Liver (tissue), 3 donors: ENCODE data around the gene MYH11.

Experiments used
- CTCF ChIP-seq: fragments of 150-350 bp; IDR thresholded peaks from 2 replicates; pipeline ENCODE4 v1.5.1; 2017; ENCODE audit warnings: improper control_type of control experiment, low read depth, low read length; ENCODE audit not compliant: missing input control
- FOXA1 ChIP-seq: IDR thresholded peaks from 2 replicates; pipeline ENCODE4 v1.6.1; 2016; ENCODE audit warnings: antibody characterized with exemption
- GABPA ChIP-seq, 2 donors: IDR thresholded peaks in 1 of 2; conservative IDR thresholded peaks in 1 of 2; 2 replicates each; pipeline ENCODE4 v1.6.1; 2016; ENCODE audit warnings: antibody characterized with exemption in 2 of 2, mild to moderate bottlenecking in 1 of 2, moderate library complexity in 1 of 2
- JUND ChIP-seq, 2 donors: IDR thresholded peaks; 2 replicates each; pipeline ENCODE4 v1.6.1; 2016; ENCODE audit warnings: antibody characterized with exemption in 2 of 2
- MAX ChIP-seq: IDR thresholded peaks from 2 replicates; pipeline ENCODE4 v1.6.1; 2016; ENCODE audit warnings: antibody characterized with exemption
- NR2F2 ChIP-seq: IDR thresholded peaks from 2 replicates; pipeline ENCODE4 v1.6.1; 2016; ENCODE audit warnings: antibody characterized with exemption
- RAD21 ChIP-seq, 2 donors: IDR thresholded peaks; 2 replicates each; pipeline ENCODE4 v1.6.1; 2016; ENCODE audit warnings: antibody characterized with exemption in 2 of 2, mild to moderate bottlenecking in 2 of 2
- REST ChIP-seq: IDR thresholded peaks from 2 replicates; pipeline ENCODE4 v1.6.1; 2016; ENCODE audit warnings: antibody characterized with exemption, mild to moderate bottlenecking
- RXRA ChIP-seq, 2 donors: IDR thresholded peaks; 2 replicates each; pipeline ENCODE4 v1.6.1; 2017 to 2018; ENCODE audit warnings: antibody characterized with exemption in 2 of 2, mild to moderate bottlenecking in 1 of 2
- SP1 ChIP-seq: IDR thresholded peaks from 2 replicates; pipeline ENCODE4 v1.6.1; 2018; ENCODE audit warnings: antibody characterized with exemption, mild to moderate bottlenecking
- TAF1 ChIP-seq: conservative IDR thresholded peaks from 2 replicates; pipeline ENCODE4 v1.6.1; 2016; ENCODE audit warnings: antibody characterized with exemption, mild to moderate bottlenecking
- YY1 ChIP-seq: IDR thresholded peaks from 2 replicates; pipeline ENCODE4 v1.6.1; 2016; ENCODE audit warnings: antibody characterized with exemption, mild to moderate bottlenecking
- ZBTB33 ChIP-seq: IDR thresholded peaks from 2 replicates; pipeline ENCODE4 v1.6.1; 2016; ENCODE audit warnings: antibody characterized with exemption
- donor health status: healthy.
- donor health status: healthy.

- no peak for TF ChIP-seq REST
- TF ChIP-seq JUND (IDR thresholded peaks at IDR 0.05) = no peak
- no peak for TF ChIP-seq CTCF
- TF ChIP-seq MAX = no peak
- no peak for TF ChIP-seq NR2F2
- no peak for TF ChIP-seq FOXA1
- TF ChIP-seq RAD21 (IDR thresholded peaks at IDR 0.05) = no peak
- TF ChIP-seq SP1 = no peak
- TF ChIP-seq TAF1 = no peak
- TF ChIP-seq ZBTB33 = no peak
- TF ChIP-seq RXRA (IDR thresholded peaks at IDR 0.05) = no peak
- TF ChIP-seq YY1 = no peak
- no peak for TF ChIP-seq GABPA (IDR thresholded peaks at IDR 0.05 in 1 of 2, conservative IDR thresholded peaks at IDR 0.05 in 1 of 2)
Observed at GRCh38 chr16:15729152-15729551, 127.7 kb downstream of the MYH11 start.
